Activated effector memory CD4-positive, alpha-beta T cell treated with Interleukin-2 at 50 U/mL for 16 hours (primary cell): ENCODE results near the gene SLC2A3.
"Not testable (repeated sequence)": the region's sequence is repeated elsewhere in the genome, so short reads cannot be mapped to it uniquely, and the experiment has no call there.

Experiments used
- DNase-seq: peaks from one replicate; pipeline ENCODE4 v3.0.0-alpha.2; 2020

SLC2A3 gene

DNA sequence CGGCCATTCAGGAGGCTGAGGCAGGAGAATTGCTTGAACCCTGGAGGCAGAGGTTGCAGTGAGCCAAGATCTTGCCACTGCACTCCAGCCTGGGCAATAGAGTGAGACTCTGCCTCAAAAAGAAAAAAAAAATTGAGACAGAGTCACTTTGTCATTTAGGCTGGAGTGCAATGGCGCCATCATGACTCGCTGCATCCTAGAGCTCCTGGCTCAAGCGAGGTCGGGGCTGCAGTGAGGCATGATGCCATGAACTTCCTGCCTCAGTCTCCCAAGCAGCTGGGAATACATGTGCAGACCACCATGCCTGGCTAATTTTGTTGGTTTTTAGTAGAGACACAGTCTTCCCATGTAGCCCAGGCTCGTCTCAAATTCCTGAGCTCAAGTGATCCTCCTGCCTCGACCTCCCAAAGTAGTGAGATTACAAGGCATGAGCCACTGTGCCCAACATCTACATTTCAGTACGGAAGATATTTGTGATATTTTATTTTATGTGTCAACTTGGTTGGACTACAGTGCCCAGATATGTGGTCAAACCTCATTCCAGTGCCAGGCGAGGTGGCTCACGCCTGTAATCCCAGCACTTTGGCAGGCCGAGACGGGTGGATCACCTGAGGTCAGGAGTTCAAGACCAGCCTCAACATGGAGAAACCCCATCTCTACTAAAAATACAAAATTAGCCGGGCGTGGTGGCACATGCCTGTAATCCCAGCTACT lies 14.4 kb upstream of the SLC2A3 start:
- not testable (repeated sequence) for DNase-seq

DNA sequence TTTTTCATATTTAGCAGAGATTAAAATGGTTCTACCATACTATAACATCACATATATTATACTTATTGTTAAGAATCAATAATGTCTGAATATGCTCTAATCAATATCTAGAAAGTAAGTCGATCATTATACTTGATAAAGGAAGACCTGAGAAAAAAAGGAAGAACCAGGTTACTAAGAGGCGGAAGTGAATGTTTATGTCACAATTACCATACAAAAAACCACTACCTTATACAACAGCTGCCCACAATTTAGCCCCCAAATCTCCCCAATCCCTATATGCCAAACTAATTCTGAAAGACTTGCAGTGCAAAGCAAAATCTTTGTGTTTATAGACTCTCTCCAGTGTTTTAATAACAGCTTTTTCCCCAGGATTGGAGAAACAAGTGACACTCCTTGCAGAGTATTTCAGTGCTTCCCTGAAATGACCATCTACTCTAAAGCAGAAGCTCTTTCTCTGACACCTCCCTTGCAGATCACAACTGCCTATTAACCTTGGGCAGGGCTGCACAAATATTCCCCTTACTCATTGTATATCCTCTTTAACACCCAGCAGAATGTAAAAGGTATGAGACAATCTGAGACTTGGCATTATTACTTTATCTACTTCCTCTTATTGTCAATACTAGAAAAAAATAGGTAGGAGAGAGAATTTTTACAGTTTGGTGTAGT lies 12.7 kb upstream of the SLC2A3 start:
- no peak for DNase-seq

- no peak for DNase-seq
Measured at GRCh38 chr12:7947011-7947410, 11.0 kb upstream of the SLC2A3 start.

- DNase-seq: not testable (repeated sequence)
Measured at GRCh38 chr12:7944760-7945159, 8.8 kb upstream of the SLC2A3 start.

- DNase-seq: no peak
Measured at GRCh38 chr12:7940906-7941305, 4.9 kb upstream of the SLC2A3 start.

- DNase-seq: no peak
Measured at GRCh38 chr12:7937833-7938506, 2.0 kb upstream of the SLC2A3 start.

DNA sequence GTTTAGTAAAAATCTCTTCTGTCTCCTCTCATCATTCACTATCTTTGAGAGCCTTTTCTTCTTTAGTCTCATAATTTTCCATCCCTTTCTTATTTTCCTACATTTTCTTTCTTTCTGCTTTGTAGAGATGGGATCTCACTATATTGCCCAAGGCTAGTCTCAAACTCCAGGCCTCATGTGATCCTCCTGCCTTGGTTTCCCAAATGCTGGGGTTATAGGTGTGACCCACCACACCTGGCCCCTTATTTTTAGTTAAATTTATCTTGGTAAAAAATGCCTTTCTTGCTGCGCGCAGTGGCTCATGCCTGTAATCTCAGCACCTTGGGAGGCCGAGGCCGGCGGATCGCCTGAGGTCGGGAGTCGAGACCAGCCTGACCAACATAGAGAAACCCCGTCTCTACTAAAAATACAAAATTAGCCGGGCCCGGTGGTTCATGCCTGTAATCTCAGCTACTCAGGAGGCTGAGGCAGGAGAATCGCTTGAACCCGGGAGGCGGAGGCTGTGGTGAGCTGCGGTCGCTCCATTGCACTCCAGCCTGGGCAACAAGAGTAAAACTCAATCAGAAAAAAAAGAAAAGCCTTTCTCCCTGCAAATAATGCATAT lies 996 bp downstream of the SLC2A3 start:
- DNase-seq: peak; percentile 6

GRCh38 chr12:7934091-7934888 lies 1.7 kb downstream of the SLC2A3 start:
- DNase-seq: no peak

DNA sequence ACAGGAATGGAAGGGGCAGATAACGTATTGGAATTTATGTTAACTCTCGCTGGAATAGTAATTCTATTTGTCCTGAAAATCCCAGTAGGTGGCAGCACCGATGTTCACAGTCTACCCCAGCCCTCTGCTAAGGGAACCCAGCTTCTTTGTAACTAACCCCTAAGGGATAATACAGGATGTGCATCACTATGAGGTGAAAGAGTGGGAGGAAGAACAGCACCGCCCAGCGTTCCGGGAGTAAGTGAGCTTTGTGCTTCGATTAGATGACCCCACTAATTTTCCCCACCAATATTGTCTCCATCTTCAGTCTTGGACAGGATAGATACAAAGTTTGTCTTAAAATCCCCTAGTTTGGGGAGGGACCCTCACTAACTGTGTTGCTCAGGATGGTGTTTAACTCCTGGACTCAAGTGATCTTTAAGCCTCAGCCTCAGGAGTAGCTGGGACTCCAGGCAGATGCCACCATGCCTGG lies 2.7 kb downstream of the SLC2A3 start:
- peak; percentile 61 for DNase-seq

DNA sequence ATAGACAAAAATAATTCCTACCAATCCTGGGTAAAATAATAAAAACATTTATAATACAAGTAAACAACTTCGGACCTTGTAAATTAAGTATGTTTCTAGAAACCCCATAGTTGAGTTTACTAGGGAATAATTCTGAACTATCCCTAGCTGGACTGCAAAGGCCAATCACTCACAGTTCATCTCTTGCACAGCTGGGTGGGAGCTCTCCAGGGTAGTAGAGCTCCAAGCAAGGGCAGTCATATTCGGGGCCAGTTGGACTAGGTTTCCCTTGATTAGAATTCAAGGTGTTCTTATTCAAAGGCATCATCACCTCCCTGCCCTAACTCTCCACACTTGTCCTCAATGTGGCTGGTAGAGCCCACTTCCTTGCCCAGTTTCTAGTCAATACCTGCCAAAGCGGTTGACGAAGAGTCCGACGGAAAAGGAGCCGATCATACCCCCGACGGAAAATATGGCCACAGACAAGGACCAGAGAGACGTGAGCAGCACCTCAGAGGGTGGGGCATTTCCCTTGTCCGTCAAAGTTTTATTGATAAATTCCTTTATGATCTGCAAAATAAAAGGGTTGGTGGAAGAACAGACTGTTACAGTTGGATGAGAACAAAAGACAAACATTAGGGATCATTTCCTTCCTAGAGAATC lies 3.3 kb downstream of the SLC2A3 start:
- not testable (repeated sequence) for DNase-seq

DNA sequence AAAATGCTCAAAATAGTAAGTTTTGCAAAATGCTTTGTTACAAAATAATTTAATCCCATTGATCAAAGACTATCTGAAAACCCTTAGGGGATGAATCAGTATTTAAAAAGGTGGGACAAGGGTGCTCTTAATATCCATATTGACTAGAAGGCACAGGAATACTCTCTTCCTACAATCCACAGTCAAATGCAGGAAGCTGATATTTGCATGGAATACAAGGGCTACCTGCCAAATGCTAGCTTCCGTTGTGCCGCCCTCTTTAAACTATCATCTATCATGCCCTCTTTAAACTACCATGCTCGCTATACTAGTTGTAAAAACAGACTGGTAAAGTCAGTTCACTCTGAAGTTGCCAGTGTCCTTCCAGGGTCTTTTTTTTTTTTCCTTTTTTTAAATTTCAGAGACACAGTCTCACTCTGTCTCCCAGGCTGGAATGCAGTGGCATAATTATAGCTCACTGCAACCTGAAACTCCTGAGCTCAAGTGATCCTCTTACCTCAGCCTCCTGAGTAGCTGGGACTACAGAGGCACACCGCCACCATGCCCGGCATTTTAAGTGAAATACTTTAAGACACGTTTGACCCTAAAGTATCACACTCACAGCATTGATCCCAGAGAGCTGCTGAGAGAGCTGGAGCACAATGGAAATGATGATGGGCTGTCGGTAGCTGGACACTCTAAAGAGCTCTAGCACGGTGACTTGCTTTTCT lies 6.7 kb downstream of the SLC2A3 start:
- DNase-seq: no peak

- DNase-seq: no peak
Measured at GRCh38 chr12:7927470-7927869, 8.5 kb downstream of the SLC2A3 start.

DNA sequence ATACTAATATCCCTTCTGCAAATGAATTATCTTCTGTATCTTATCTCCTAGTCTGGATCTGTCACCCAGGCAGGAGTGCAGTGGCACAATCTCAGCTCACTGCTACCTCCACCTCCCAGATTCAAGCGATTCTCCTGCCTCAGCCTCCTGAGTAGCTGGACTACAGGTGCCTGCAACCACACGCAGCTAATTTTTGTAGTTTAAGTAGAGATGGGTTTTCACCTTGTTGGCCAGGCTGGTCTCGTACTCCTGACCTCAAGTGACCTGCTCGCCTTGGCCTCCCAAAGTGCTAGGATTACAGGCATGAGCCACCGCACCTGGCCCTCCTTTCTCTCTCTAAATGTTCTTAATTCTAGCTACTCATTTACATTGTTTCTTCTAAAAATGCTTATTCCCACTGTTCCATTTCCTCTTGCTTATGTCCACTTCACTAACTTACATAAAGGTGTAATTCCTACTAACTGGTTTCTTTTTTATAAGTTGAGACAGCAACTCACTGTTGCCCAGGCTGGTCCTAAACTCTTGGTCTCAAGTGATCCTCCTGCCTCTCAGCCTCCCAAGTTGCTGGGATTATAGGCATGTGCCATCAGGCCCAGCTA lies 9.8 kb downstream of the SLC2A3 start:
- not testable (repeated sequence) for DNase-seq

DNA sequence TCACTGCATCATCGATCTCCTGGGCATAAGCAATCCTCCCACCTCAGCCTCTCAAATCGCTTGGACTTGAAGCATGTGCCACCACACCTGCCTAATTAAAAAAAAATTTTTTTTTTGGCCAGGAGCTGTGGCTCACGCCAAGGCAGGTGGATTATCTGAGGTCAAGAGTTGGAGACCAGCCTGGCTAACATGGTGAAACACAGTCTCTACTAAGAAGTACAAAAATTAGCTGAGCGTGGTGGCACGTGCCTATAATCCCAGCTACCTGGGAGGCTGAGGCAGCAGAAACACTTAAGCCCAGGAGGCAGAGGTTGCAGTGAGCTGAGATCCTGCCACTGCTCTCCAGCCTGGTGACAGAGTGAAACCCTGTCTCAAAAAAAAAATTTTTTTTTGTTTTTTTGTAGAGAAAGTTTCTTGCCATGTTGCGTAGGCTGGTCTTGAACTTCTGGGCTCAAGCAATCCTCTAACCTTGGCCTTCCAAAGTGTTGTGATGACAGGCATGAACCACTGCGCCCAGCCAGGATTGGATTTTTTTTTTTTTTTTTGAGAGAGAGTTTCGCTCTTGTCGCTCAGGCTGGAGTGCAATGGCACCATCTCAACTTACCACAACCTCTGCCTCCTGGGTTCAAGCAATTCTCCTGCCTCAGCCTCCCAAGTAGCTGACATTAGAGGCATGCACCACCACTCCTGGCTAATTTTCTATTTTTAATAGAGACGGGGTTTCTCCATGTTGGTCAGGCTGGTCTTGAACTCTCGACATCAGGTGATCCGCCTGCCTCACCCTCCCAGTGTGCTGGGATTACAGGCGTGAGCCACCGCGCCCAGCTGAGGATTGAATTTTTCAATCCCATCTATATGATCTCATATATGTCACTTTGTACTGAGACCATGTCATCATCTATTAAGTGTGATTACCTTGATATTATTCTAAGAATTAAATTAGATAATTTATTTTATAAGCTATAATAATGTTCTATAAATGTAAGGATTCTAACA lies 12.4 kb downstream of the SLC2A3 start:
- DNase-seq: no peak

DNA sequence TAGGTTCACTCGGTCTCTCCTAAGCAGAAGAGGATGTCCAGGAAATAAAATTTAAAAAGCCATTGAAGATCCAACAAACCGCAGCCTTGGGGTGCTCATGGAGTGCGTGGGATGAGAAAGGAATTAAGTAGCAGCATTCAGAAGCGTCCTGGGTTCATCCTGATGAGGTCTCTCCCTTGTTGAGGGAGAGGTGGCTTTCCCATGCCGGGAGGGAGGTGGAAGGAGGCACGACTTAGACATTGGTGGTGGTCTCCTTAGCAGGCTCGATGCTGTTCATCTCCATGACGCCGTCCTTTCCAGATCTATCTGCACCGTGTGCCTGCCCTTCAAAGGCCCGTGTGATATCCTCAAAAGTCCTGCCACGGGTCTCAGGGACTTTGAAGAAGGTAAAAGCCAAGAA lies 14.8 kb downstream of the SLC2A3 start:
- DNase-seq: not testable (repeated sequence)

DNA sequence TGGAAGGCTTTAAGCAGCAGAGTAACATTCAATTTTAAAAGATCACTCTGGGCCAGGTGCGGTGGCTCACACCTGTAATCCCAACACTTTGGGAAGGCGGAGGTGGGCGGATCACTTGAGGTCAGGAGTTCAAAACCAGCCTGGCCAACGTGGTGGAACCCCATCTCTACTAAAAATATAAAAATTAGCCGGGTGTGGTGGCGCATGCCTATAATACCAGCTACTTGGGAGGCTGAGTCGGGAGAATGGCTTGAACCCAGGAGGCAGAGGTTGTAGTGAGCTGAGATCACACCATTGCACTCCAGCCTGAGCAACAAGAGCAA lies 17.8 kb downstream of the SLC2A3 start:
- DNase-seq: not testable (repeated sequence)

- DNase-seq: no peak
Measured at GRCh38 chr12:7917392-7918267, 18.4 kb downstream of the SLC2A3 start.

DNA sequence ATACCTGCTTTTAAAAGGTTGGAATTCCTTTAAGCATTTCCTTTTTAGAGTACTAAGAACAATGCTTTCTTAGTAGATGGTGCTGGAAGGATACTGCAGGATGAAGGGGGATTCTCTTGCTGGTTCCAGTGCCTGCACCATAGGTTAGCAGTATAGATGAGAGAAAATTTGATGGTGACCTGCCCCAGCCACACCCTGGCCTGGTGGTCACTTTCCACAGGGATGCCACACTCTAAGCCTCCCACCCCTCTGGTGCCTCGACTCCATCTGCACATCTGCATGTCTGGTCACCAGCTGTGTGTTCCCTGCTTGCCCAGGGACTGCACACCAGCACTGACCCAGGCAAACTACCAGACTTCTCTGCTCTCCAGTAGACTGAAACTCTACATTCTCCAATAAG lies 19.1 kb downstream of the SLC2A3 start:
- no peak for DNase-seq
